Ascending aorta (tissue), 2 donors: ENCODE data around the gene ADPRM. TPM values are rescaled to one million over a fixed set of nuclear protein-coding genes. Genes with fewer than 3 reads are reported as not detected.
"Not testable (repeated sequence)": the region's sequence is repeated elsewhere in the genome, so short reads cannot be mapped to it uniquely, and the experiment has no call there.

Experiments used
- DNase-seq, 2 donors: peaks; one replicate each; pipeline ENCODE4 v3.0.0-alpha.2; 2019; ENCODE audit warnings: low spot score in 2 of 2
- H3K27ac ChIP-seq, 2 donors: fragments of 200-600 bp; sonication (generic); one replicate each; pipeline ENCODE4 v1.5.1; 2016 to 2017; ENCODE audit warnings: mild to moderate bottlenecking in 1 of 2
- H3K27me3 ChIP-seq: fragments of 200-600 bp; sonication (generic); one replicate; pipeline ENCODE4 v1.5.1; 2017
- H3K36me3 ChIP-seq, 2 donors: fragments of 200-600 bp; sonication (generic); one replicate each; pipeline ENCODE4 v1.5.1; 2016
- H3K4me1 ChIP-seq, 2 donors: fragments of 200-600 bp; sonication (generic); one replicate each; pipeline ENCODE4 v1.5.1; 2016 to 2017; ENCODE audit warnings: mild to moderate bottlenecking in 1 of 2
- H3K4me3 ChIP-seq, 2 donors: fragments of 200-600 bp; sonication (generic); one replicate each; pipeline ENCODE4 v1.5.1; 2016 to 2017; ENCODE audit warnings: mild to moderate bottlenecking in 1 of 2
- H3K9me3 ChIP-seq, 2 donors: fragments of 200-600 bp; sonication (generic); one replicate each; pipeline ENCODE4 v1.5.1; 2016
- CTCF ChIP-seq, 3 experiments: fragments of 200-600 bp in 2 of 3; fragments of 450-650 bp in 1 of 3; sonication (generic) in 2 of 3; IDR thresholded peaks; one replicate each; pipeline ENCODE4 v1.5.1; 2016 to 2019; ENCODE audit warnings: antibody characterized with exemption in 3 of 3, mild to moderate bottlenecking in 1 of 3, moderate library complexity in 1 of 3
- intact Hi-C: fragments of 100-400 bp; cut with DNase I; formaldehyde crosslinking; loops from one replicate; pipeline ENCODE4 v1.15.1; 2023
- total RNA-seq: library from RNA; depleted of rRNA; stranded (reverse); fragments of >200 nt; gene quantifications from one replicate; pipeline ENCODE4 v1.1.0, GENCODE V29; 2016

Gene ADPRM
- total RNA-seq, 1 donor from 2014 or later = not detected

GRCh38 chr17:10681866-10682446 lies 15.4 kb upstream of the ADPRM start:
- H3K27me3 ChIP-seq = no peaks in the 10 kb centered on the region
- H3K4me3 ChIP-seq = no peak overlapping the region
- DNase-seq = no peak
- H3K4me1 ChIP-seq = peaks cover 8 to 10% of the 10 kb centered on the region in 2 donors
- TF ChIP-seq CTCF (IDR thresholded peaks at IDR 0.05) = no peak
- no peaks in the 10 kb centered on the region for H3K9me3 ChIP-seq
- H3K36me3 ChIP-seq = peaks cover 30 to 52% of the 10 kb centered on the region in 2 donors
- intact Hi-C loops = loop anchor here (2.0 kb wide), 2 partner anchors 15 to 35 kb away; partner anchors contain the start of genes ADPRM and SCO1
- peak overlapping the region; percentile 54 to 76 for H3K27ac ChIP-seq

GRCh38 chr17:10683853-10684252 lies 13.5 kb upstream of the ADPRM start:
- no peak for DNase-seq
- H3K4me3 ChIP-seq = no peak overlapping the region
- intact Hi-C loops = loop anchor here (2.0 kb wide), 2 partner anchors 13 to 37 kb away; partner anchors contain the start of genes ADPRM and SCO1
- H3K4me1 ChIP-seq = peaks cover 8 to 10% of the 10 kb centered on the region in 2 donors
- H3K27ac ChIP-seq = peak overlapping the region in 1 of 2 donors; percentile 19
- peak in 2 of 3 experiments; percentile 31 to 37 for TF ChIP-seq CTCF (IDR thresholded peaks at IDR 0.05)
- no peaks in the 10 kb centered on the region for H3K27me3 ChIP-seq
- peaks cover 27 to 43% of the 10 kb centered on the region in 2 donors for H3K36me3 ChIP-seq
- H3K9me3 ChIP-seq = no peaks in the 10 kb centered on the region

GRCh38 chr17:10687499-10687898 lies 9.9 kb upstream of the ADPRM start:
- intact Hi-C loops = no loop called here
- H3K27me3 ChIP-seq = no peaks in the 10 kb centered on the region
- peaks cover 27 to 49% of the 10 kb centered on the region in 2 donors for H3K36me3 ChIP-seq
- no peak overlapping the region for H3K27ac ChIP-seq
- H3K4me3 ChIP-seq = no peak overlapping the region
- TF ChIP-seq CTCF (IDR thresholded peaks at IDR 0.05) = no peak
- H3K9me3 ChIP-seq = no peaks in the 10 kb centered on the region
- no peak for DNase-seq
- peaks cover 0 to 2% of the 10 kb centered on the region in 2 donors for H3K4me1 ChIP-seq

GRCh38 chr17:10695875-10696407 lies 1.5 kb upstream of the ADPRM start:
- Histone ChIP-seq H3K4me3 (peak overlapping the region; percentile 99 to 100), H3K36me3 (peaks cover 28 to 36% of the 10 kb centered on the region in 2 donors), H3K4me1 (peaks cover 5 to 18% of the 10 kb centered on the region in 2 donors)
- intact Hi-C loops = loop anchor here (2.0 to 5.0 kb wide), 3 partner anchors 13 to 49 kb away; no protein-coding TSS in a partner anchor
- not testable (repeated sequence) for H3K27me3 ChIP-seq, H3K9me3 ChIP-seq, H3K27ac ChIP-seq, DNase-seq

GRCh38 chr17:10698096-10698818 lies 863 bp downstream of the ADPRM start:
- intact Hi-C loops = loop anchor here (5.0 kb wide), 1 partner anchor 51 kb away; no protein-coding TSS in a partner anchor
- Histone ChIP-seq H3K27ac (peak overlapping the region; percentile 94 to 97), H3K27me3 (no peaks in the 10 kb centered on the region), H3K4me3 (peak overlapping the region; percentile 99 to 100), H3K9me3 (no peaks in the 10 kb centered on the region), H3K4me1 (peaks cover 5 to 18% of the 10 kb centered on the region in 2 donors), H3K36me3 (peaks cover 11 to 13% of the 10 kb centered on the region in 2 donors)
- no peak for TF ChIP-seq CTCF (IDR thresholded peaks at IDR 0.05)
- DNase-seq = no peak

GRCh38 chr17:10699856-10700255 lies 2.5 kb downstream of the ADPRM start:
- peaks cover 4 to 8% of the 10 kb centered on the region in 2 donors for H3K36me3 ChIP-seq
- H3K9me3 ChIP-seq = no peaks in the 10 kb centered on the region
- H3K27me3 ChIP-seq = no peaks in the 10 kb centered on the region
- peaks cover 5 to 18% of the 10 kb centered on the region in 2 donors for H3K4me1 ChIP-seq
- no peak overlapping the region for H3K27ac ChIP-seq
- H3K4me3 ChIP-seq = no peak overlapping the region
- TF ChIP-seq CTCF (IDR thresholded peaks at IDR 0.05) = no peak
- intact Hi-C loops = loop anchor here (5.0 kb wide), 1 partner anchor 53 kb away; no protein-coding TSS in a partner anchor
- no peak for DNase-seq
